WI38 (cell line): ENCODE results near the gene JAM2.

Experiments used
- H3K4me3 ChIP-seq: 2 replicates; pipeline ENCODE4 v1.5.1; 2011; ENCODE audit warnings: low read depth, mild to moderate bottlenecking, control low read depth, low read length
- CTCF ChIP-seq: IDR thresholded peaks from 2 replicates; pipeline ENCODE4 v1.5.1; 2012; ENCODE audit warnings: low read depth, mild to moderate bottlenecking, control low read depth, low read length

Gene JAM2

GRCh38 chr21:25637851-25638659, 1.0 kb upstream of the JAM2 start:
- H3K4me3 ChIP-seq, result no peak overlapping the region
- no peak for TF ChIP-seq CTCF

GRCh38 chr21:25639551-25640201, 618 bp downstream of the JAM2 start:
- peak overlapping the region; percentile 64 for H3K4me3 ChIP-seq
- no peak for TF ChIP-seq CTCF

DNA sequence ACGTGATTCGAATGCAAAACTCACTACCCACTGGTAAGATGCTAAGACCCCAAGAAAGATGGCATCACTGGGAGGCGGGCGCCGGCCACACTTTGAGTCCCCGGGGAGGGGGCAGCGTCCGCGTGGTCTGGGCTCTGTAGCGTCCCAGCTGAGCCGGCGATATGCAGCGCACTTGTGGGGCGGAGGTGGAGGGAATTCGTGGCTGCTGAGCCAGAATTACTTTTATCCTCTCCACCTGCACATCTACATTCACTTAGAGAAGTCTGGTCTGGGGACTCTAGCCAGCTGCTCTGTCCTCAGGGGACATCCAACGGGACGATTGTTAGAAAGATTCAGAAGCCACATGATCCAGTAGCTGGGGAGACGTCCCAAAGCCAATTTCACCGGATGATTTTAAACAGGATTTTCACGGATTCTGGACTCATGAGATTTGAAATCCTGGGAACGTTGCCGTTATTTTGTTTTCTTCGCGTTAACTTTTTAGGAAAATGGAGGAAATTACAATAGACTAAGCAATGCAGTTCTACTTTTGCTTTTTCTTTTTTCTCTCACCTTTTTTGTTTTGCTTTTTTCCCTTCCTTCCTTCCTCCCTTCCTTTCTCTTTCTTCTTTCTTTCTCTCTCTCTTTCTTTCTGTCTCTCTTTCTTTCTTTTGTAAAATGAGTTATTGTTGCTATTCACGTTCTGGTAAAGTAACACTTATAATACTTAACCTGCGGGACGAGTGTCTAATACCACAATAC, 1.3 kb downstream of the JAM2 start:
- TF ChIP-seq CTCF, result no peak
- H3K4me3 ChIP-seq, result peak overlapping the region; percentile 64

DNA sequence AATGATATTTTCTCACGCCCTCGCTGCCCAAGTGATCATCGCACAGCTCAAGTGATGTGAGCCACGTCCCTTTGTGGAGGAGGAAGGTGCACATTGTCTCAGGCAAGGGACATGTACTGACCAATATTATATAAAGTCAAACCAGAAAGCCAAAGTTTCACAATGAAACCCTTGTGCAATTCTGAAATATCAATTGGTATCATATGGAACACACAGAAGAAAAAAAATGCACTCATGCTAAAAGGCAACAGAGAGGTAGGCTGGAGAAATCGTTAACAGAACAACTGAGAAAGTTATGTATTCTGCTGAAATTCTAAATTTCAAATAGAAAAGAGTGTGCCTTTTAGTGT, 1.9 kb downstream of the JAM2 start:
- no peak overlapping the region for H3K4me3 ChIP-seq
- no peak for TF ChIP-seq CTCF

DNA sequence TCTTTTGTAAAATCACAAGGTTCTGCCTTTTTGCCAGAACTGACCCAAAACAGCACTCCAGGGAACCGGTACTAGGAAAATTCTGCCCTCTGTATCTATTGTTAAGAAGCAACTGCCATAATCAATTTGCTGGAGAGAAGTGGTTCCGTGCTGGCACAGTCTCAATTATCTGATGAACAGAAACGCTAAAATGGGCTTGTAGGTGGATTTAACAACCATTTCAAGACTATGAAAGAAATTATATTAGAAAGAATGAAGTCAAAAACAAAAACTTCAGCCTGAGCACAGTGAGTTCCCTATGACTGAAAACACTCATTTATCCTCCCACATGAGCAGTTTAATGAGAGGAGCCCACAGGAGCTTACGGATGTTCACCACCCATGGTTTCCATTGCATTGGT, 4.4 kb downstream of the JAM2 start:
- TF ChIP-seq CTCF, result no peak
- H3K4me3 ChIP-seq, result no peak overlapping the region

- TF ChIP-seq CTCF, result no peak
- no peak overlapping the region for H3K4me3 ChIP-seq
These were observed 7.4 kb downstream of the JAM2 start for GRCh38 chr21:25646474-25646873.

- no peak overlapping the region for H3K4me3 ChIP-seq
- TF ChIP-seq CTCF, result no peak
These were observed 8.6 kb downstream of the JAM2 start for GRCh38 chr21:25647647-25648046.
